Measurements from ENCODE around the gene AKAP9.
"Not testable (repeated sequence)": the region's sequence is repeated elsewhere in the genome, so short reads cannot be mapped to it uniquely, and the experiment has no call there.

AKAP9 gene

DNA sequence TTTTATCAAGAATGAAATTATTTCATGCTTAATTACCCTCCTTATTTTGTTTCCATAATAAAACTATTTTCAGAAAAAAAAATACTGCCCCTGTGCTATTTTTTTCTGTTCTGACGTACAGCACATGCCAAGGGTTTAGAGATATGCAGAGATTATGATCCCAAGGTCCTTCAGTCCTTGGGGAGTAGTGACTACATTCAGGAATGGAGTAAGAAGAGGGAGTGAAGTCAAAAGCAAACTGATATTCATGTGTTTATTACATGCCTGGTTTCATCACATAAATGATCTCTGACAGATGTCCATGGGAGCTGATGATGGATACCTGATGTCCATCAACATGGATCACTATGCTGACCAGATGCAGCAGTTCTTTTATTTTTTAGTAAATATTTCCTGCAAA lies 17.2 kb downstream of the AKAP9 start:
- DNase-seq (ENCODE audit: low read depth) = no peak
- H3K4me3 ChIP-seq (ENCODE audit: low read depth, low read length) = no peak overlapping the region
- TF ChIP-seq, protein P1, sequence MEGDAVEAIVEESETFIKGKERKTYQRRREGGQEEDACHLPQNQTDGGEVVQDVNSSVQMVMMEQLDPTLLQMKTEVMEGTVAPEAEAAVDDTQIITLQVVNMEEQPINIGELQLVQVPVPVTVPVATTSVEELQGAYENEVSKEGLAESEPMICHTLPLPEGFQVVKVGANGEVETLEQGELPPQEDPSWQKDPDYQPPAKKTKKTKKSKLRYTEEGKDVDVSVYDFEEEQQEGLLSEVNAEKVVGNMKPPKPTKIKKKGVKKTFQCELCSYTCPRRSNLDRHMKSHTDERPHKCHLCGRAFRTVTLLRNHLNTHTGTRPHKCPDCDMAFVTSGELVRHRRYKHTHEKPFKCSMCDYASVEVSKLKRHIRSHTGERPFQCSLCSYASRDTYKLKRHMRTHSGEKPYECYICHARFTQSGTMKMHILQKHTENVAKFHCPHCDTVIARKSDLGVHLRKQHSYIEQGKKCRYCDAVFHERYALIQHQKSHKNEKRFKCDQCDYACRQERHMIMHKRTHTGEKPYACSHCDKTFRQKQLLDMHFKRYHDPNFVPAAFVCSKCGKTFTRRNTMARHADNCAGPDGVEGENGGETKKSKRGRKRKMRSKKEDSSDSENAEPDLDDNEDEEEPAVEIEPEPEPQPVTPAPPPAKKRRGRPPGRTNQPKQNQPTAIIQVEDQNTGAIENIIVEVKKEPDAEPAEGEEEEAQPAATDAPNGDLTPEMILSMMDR (IDR thresholded peaks at IDR 0.05; ENCODE audit: low read depth, low read length) = no peak
- TF ChIP-seq POLR2A (IDR thresholded peaks at IDR 0.05; ENCODE audit: extremely low read depth, insufficient read length) (no peak), MYC (IDR thresholded peaks at IDR 0.05; ENCODE audit: low read depth, low read length) (no peak)
- TF ChIP-seq, protein P2, sequence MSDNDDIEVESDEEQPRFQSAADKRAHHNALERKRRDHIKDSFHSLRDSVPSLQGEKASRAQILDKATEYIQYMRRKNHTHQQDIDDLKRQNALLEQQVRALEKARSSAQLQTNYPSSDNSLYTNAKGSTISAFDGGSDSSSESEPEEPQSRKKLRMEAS (IDR thresholded peaks at IDR 0.05; ENCODE audit: low read depth, low read length) = no peak

DNA sequence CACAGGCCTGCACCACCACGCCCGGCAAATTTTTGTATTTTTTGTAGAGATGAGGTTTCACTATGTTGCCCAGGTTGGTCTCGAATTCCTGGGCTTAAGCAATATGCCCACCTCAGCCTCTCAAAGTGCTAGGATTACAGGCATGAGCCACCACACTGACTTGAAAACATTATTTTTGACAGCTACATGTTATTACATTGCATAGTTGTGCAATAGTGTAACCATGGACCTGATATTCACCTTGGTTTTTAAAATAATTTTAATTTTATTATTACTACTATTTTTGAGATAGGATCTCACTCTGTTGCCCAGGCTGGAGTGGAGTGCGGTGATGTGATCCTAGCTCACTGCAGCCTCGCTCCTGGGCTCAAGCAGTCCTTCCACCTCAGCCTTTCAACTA lies 18.4 kb downstream of the AKAP9 start:
- no peak overlapping the region for H3K4me3 ChIP-seq (ENCODE audit: low read depth, low read length)
- TF ChIP-seq POLR2A (IDR thresholded peaks at IDR 0.05; ENCODE audit: extremely low read depth, insufficient read length) (no peak), MYC (IDR thresholded peaks at IDR 0.05; ENCODE audit: low read depth, low read length) (no peak)
- TF ChIP-seq, protein P1 (IDR thresholded peaks at IDR 0.05; ENCODE audit: low read depth, low read length) = no peak
- TF ChIP-seq, protein P2 (IDR thresholded peaks at IDR 0.05; ENCODE audit: low read depth, low read length) = no peak
- no peak for DNase-seq (ENCODE audit: low read depth)

DNA sequence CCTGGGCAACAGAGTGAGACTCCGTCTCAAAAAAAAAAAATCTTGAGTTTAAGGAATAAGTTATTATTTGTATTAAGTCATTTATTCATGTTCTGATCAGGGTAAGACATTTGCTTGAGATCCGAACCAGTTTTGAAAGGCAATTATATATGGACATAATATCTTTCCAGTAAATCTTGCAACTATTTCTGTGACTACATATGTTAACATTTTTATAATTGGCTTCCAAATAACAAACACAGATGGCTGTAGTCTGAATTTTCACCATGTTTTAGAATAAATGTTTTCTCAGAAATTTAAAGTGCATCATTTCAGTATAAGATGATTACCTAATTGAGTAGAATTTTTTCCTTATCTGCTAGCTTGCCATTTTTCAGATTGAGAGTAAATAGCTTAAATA lies 21.2 kb downstream of the AKAP9 start:
- no peak for TF ChIP-seq POLR2A (IDR thresholded peaks at IDR 0.05; ENCODE audit: extremely low read depth, insufficient read length)
- no peak for TF ChIP-seq MYC (IDR thresholded peaks at IDR 0.05; ENCODE audit: low read depth, low read length)
- TF ChIP-seq, protein P1 (IDR thresholded peaks at IDR 0.05; ENCODE audit: low read depth, low read length) = no peak
- TF ChIP-seq, protein P2 (IDR thresholded peaks at IDR 0.05; ENCODE audit: low read depth, low read length) = no peak
- no peak overlapping the region for H3K4me3 ChIP-seq (ENCODE audit: low read depth, low read length)
- DNase-seq (ENCODE audit: low read depth) = no peak

DNA sequence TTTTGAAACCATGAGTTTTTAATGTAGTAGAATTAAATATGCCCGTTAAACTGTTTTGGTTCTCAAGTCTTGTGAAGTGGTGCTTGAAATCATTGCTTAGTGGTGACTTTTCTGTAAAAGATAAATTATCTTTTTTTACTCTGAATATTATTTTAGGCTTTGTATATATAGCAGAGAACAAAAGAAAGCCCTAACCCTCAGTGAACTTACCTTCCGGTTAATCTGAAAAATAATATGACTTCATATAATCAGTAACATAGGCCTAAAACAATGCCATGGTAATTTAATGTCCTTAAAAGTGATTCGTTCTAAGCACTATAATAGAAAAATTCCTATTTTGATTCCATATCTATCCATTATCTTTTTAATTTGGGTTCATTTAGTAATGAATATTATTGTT lies 21.8 kb downstream of the AKAP9 start:
- no peak for TF ChIP-seq POLR2A (IDR thresholded peaks at IDR 0.05; ENCODE audit: extremely low read depth, insufficient read length)
- TF ChIP-seq MYC (IDR thresholded peaks at IDR 0.05; ENCODE audit: low read depth, low read length) = no peak
- H3K4me3 ChIP-seq (ENCODE audit: low read depth, low read length) = no peak overlapping the region
- DNase-seq (ENCODE audit: low read depth) = no peak

DNA sequence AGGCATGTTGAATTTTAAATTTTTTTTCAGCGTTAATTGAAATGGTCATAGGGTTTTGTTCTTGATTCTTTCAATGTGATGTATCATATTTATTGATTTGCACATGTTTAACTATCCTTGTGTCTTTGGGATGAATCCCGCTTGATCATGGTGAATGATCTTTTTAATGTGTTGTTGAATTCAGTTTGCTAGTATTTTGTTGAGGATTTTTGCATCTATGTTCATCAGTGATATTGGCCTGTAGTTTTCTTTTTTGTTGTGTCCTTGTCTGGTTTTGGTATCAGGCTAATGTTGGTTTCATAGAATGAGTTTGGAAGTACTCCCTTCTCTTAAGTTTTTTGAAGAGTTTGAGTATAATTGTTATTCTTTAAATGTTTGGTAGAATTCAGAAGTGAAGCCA lies 26.9 kb downstream of the AKAP9 start:
- H3K4me3 ChIP-seq (ENCODE audit: low read depth, low read length); DNase-seq (ENCODE audit: low read depth): not testable (repeated sequence)

DNA sequence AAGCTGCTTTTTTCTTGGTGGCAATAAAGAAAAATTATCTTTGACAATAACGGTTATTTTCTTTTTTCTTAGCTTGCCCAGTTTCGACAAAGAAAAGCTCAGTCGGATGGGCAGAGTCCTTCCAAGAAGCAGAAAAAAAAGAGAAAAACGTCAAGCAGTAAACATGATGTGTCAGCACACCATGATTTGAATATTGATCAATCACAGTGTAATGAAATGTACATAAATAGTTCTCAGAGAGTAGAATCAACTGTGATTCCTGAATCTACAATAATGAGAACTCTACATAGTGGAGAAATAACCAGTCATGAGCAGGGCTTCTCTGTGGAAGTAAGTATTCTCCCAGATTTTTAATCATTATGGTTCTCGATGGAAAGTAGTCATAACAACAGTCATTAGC lies 33.0 kb downstream of the AKAP9 start:
- DNase-seq (ENCODE audit: low read depth) = no peak
- H3K4me3 ChIP-seq (ENCODE audit: low read depth, low read length) = no peak overlapping the region
- TF ChIP-seq MYC (IDR thresholded peaks at IDR 0.05; ENCODE audit: low read depth, low read length) (no peak), POLR2A (IDR thresholded peaks at IDR 0.05; ENCODE audit: extremely low read depth, insufficient read length) (no peak)
- TF ChIP-seq, protein P2 (IDR thresholded peaks at IDR 0.05; ENCODE audit: low read depth, low read length) = no peak
- TF ChIP-seq, protein P1 (IDR thresholded peaks at IDR 0.05; ENCODE audit: low read depth, low read length) = no peak

DNA sequence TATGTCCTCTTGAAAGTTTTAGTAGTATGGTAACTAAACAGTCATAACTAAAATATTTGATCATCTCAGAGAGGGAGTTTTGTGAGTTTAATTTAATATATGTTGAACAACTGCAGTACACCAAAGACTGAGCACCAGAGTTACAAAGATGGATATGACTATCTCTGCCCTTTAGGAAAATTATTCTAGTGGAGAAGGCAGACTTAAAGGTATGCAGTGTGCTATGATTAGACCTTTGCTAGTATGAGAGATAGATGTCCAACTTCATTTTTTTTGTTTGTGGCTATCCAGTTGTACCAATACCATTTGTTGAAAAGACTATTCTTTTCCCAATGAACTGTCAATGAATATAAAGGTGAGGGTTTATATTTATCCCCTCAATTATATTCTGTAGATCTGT lies 33.4 kb downstream of the AKAP9 start:
- DNase-seq (ENCODE audit: low read depth) = no peak
- TF ChIP-seq POLR2A (IDR thresholded peaks at IDR 0.05; ENCODE audit: extremely low read depth, insufficient read length) = no peak
- TF ChIP-seq MYC (IDR thresholded peaks at IDR 0.05; ENCODE audit: low read depth, low read length) = no peak
- TF ChIP-seq, protein P2 (IDR thresholded peaks at IDR 0.05; ENCODE audit: low read depth, low read length) = no peak
- TF ChIP-seq, protein P1 (IDR thresholded peaks at IDR 0.05; ENCODE audit: low read depth, low read length) = no peak
- H3K4me3 ChIP-seq (ENCODE audit: low read depth, low read length) = no peak overlapping the region
